Measurements from ENCODE around the gene CELSR1. TPM values are rescaled to one million over a fixed set of nuclear protein-coding genes. Genes with fewer than 3 reads are reported as not detected.

The CELSR1 gene
- total and polyA plus RNA-seq, 2 of the 13 experiments (the other 11 are each of a cell fraction or from before 2014, with no cell fraction given), result 0.78 to 1.8 TPM

DNA sequence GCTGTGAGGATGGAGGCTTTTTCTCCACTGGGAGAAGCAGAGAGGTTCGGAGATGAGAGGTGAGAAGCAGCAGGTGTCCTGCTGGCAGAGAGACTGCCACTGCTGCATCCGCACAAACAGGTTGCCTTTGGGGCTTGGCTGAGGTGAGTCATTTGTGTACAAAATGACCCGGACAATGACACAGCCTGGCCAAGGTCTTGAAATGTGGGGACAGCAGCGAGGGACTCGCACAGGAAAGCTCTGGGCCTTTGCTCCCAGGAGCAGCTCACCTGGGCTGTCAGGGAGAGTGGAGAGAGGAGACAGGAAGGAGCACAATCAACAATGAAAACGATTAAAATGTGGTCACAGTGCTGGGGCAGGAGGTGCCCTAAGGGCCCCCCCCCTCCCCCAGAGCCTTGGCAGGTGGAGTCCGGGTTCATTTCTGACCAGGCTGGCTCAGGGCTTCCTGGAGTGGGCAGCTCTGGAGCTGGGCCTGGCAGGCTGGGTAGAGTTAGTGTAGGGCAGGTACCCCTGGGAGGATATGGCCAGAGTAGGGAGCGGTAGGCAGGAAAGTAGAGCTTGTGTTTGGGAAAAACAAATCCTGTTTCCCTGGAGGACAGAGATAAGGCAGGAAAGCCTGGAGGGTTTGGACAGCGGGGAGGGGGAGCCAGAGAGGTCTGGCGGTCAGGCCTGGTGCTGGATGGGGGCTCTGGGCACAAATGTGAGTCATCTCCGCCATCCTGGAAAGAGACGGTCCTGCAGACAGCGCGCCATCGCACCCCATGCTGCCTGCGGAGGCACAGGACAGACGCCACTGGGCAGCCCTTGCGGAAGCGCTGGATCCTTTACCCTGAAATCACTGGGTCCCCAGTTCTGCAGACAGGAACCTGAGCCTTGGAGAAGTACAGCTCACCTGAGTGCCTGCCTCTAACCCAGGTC is 37.8 kb upstream of the CELSR1 start (continued):
- TF ChIP-seq GMEB1 (CRISPR knock-in tag; IDR thresholded peaks at IDR 0.05; ENCODE audit: borderline replicate concordance) (0 out of 2 replicates have a peak, but pooled peaks have one; percentile 13), ZMYM3 (CRISPR knock-in tag; IDR thresholded peaks at IDR 0.05) (0 out of 2 replicates have a peak, but pooled peaks have one; percentile 64), MBD4 (IDR thresholded peaks at IDR 0.05; ENCODE audit: borderline replicate concordance, low read length) (no peak), CHCHD3 (CRISPR knock-in tag; IDR thresholded peaks at IDR 0.05) (no peak), ZNF549 (CRISPR knock-in tag; IDR thresholded peaks at IDR 0.05) (no peak), EP300 (IDR thresholded peaks at IDR 0.05; ENCODE audit: low read depth in 2 of 2, low read length in 2 of 2) (0 out of 4 replicates have a peak, but pooled peaks of 1 of the 2 experiments have one; percentile 9), EP300 (CRISPR knock-in tag; IDR thresholded peaks at IDR 0.05; ENCODE audit: borderline replicate concordance) (no peak), ZKSCAN8 (CRISPR knock-in tag; IDR thresholded peaks at IDR 0.05; ENCODE audit: borderline replicate concordance) (peak; percentile 44; the same call in 1 of the 2 replicates), ZNF503 (CRISPR knock-in tag; IDR thresholded peaks at IDR 0.05) (no peak), KLF15 (CRISPR knock-in tag; IDR thresholded peaks at IDR 0.05; ENCODE audit: borderline replicate concordance) (no peak), ZNF670 (CRISPR knock-in tag; IDR thresholded peaks at IDR 0.05; ENCODE audit: borderline replicate concordance) (peak; percentile 25; the same call in 1 of the 2 replicates), RAD51 (IDR thresholded peaks at IDR 0.05; ENCODE audit: borderline replicate concordance) (no peak), ZNF552 (CRISPR knock-in tag; IDR thresholded peaks at IDR 0.05; ENCODE audit: borderline replicate concordance) (no peak), ZNF615 (CRISPR knock-in tag; IDR thresholded peaks at IDR 0.05; ENCODE audit: borderline replicate concordance) (no peak), ZFP82 (CRISPR knock-in tag; IDR thresholded peaks at IDR 0.05; ENCODE audit: borderline replicate concordance) (no peak)
- TF ChIP-seq, protein P1, sequence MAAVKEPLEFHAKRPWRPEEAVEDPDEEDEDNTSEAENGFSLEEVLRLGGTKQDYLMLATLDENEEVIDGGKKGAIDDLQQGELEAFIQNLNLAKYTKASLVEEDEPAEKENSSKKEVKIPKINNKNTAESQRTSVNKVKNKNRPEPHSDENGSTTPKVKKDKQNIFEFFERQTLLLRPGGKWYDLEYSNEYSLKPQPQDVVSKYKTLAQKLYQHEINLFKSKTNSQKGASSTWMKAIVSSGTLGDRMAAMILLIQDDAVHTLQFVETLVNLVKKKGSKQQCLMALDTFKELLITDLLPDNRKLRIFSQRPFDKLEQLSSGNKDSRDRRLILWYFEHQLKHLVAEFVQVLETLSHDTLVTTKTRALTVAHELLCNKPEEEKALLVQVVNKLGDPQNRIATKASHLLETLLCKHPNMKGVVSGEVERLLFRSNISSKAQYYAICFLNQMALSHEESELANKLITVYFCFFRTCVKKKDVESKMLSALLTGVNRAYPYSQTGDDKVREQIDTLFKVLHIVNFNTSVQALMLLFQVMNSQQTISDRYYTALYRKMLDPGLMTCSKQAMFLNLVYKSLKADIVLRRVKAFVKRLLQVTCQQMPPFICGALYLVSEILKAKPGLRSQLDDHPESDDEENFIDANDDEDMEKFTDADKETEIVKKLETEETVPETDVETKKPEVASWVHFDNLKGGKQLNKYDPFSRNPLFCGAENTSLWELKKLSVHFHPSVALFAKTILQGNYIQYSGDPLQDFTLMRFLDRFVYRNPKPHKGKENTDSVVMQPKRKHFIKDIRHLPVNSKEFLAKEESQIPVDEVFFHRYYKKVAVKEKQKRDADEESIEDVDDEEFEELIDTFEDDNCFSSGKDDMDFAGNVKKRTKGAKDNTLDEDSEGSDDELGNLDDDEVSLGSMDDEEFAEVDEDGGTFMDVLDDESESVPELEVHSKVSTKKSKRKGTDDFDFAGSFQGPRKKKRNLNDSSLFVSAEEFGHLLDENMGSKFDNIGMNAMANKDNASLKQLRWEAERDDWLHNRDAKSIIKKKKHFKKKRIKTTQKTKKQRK (IDR thresholded peaks at IDR 0.05; ENCODE audit: low read length), result no peak
- TF ChIP-seq, protein P2, sequence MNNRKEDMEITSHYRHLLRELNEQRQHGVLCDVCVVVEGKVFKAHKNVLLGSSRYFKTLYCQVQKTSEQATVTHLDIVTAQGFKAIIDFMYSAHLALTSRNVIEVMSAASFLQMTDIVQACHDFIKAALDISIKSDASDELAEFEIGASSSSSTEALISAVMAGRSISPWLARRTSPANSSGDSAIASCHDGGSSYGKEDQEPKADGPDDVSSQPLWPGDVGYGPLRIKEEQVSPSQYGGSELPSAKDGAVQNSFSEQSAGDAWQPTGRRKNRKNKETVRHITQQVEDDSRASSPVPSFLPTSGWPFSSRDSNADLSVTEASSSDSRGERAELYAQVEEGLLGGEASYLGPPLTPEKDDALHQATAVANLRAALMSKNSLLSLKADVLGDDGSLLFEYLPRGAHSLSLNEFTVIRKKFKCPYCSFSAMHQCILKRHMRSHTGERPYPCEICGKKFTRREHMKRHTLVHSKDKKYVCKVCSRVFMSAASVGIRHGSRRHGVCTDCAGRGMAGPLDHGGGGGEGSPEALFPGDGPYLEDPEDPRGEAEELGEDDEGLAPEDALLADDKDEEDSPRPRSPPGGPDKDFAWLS (CRISPR knock-in tag; IDR thresholded peaks at IDR 0.05; ENCODE audit: borderline replicate concordance), result no peak
